ENCODE measurements around the gene ZNF763. TPM values are rescaled to one million over a fixed set of nuclear protein-coding genes. Genes with fewer than 3 reads are reported as not detected.

Gene ZNF763
- total RNA-seq, 3 donors from 2014 or later (not counting 1 experiment from before 2014, with no cell fraction given), result 4.8 to 7.7 (median 5.8) TPM

- intact Hi-C loops (cut with micrococcal nuclease), result no loop called here
- no peak overlapping the region for H3K27ac Mint-ChIP-seq
- H3K36me3 ChIP-seq (ENCODE audit: control insufficient read depth, insufficient read depth, low read length), result peaks cover 15% of the 10 kb centered on the region
- peaks cover 5% of the 10 kb centered on the region for H3K4me1 ChIP-seq (ENCODE audit: control insufficient read depth, insufficient read depth, low read length)
- no peak for ATAC-seq
- WGBS (ENCODE audit: insufficient coverage), result 94% methylated on average over 4 of the region's 4 CpGs
- peaks cover 2 to 4% of the 10 kb centered on the region in 2 donors for H3K4me1 Mint-ChIP-seq
- no peaks in the 10 kb centered on the region for H3K27me3 Mint-ChIP-seq (ENCODE audit: low read depth in 2 of 2)
- no peak overlapping the region for H3K4me3 ChIP-seq (ENCODE audit: low read length)
- H3K9me3 ChIP-seq (ENCODE audit: control insufficient read depth, insufficient read depth, low read length), result peaks cover 40% of the 10 kb centered on the region
- H3K27me3 ChIP-seq (ENCODE audit: control insufficient read depth, insufficient read depth, low read length), result no peaks in the 10 kb centered on the region
- no peak overlapping the region for H3K4me3 Mint-ChIP-seq
- TF ChIP-seq CTCF (IDR thresholded peaks at IDR 0.05), result no peak
- no peak overlapping the region for H3K27ac ChIP-seq (ENCODE audit: low read length)
- no peak for DNase-seq
- H3K9me3 Mint-ChIP-seq, result peaks cover 3 to 4% of the 10 kb centered on the region in 2 donors
- H3K36me3 Mint-ChIP-seq, result peaks cover 25% of the 10 kb centered on the region
These were observed 17.7 kb downstream of the ZNF763 start for GRCh38 chr19:11982526-11982925.

GRCh38 chr19:11984986-11985385 lies 20.1 kb downstream of the ZNF763 start:
- TF ChIP-seq CTCF (IDR thresholded peaks at IDR 0.05), result no peak
- H3K9me3 ChIP-seq (ENCODE audit: control insufficient read depth, insufficient read depth, low read length), result peaks cover 23% of the 10 kb centered on the region
- Mint-ChIP-seq H3K27ac (no peak overlapping the region), H3K9me3 (peaks cover 2 to 3% of the 10 kb centered on the region in 2 donors), H3K27me3 (ENCODE audit: low read depth in 2 of 2) (no peaks in the 10 kb centered on the region), H3K4me3 (no peak overlapping the region), H3K4me1 (peaks cover 16 to 18% of the 10 kb centered on the region in 2 donors), H3K36me3 (peaks cover under 1% of the 10 kb centered on the region)
- H3K27me3 ChIP-seq (ENCODE audit: control insufficient read depth, insufficient read depth, low read length), result no peaks in the 10 kb centered on the region
- H3K36me3 ChIP-seq (ENCODE audit: control insufficient read depth, insufficient read depth, low read length), result no peaks in the 10 kb centered on the region
- 39% methylated on average over 5 of the region's 5 CpGs for WGBS (ENCODE audit: insufficient coverage)
- peak in 1 of 2 donors; percentile 33 for DNase-seq
- intact Hi-C loops (cut with micrococcal nuclease), result no loop called here
- no peak for ATAC-seq
- H3K4me3 ChIP-seq (ENCODE audit: low read length), result no peak overlapping the region
- H3K4me1 ChIP-seq (ENCODE audit: control insufficient read depth, insufficient read depth, low read length), result peaks cover 19% of the 10 kb centered on the region
- H3K27ac ChIP-seq (ENCODE audit: low read length), result no peak overlapping the region

GRCh38 chr19:11986754-11987153 lies 21.9 kb downstream of the ZNF763 start:
- DNase-seq, result no peak
- H3K9me3 Mint-ChIP-seq, result no peaks in the 10 kb centered on the region
- WGBS (ENCODE audit: insufficient coverage), result 95% methylated on average over 17 of the region's 17 CpGs

More at GRCh38 chr19:11986754-11987153, 21.9 kb downstream of the ZNF763 start:
- no peak for TF ChIP-seq CTCF (IDR thresholded peaks at IDR 0.05)
- Histone ChIP-seq H3K4me3 (ENCODE audit: low read length) (no peak overlapping the region), H3K36me3 (ENCODE audit: control insufficient read depth, insufficient read depth, low read length) (no peaks in the 10 kb centered on the region), H3K27ac (ENCODE audit: low read length) (no peak overlapping the region), H3K4me1 (ENCODE audit: control insufficient read depth, insufficient read depth, low read length) (peaks cover 23% of the 10 kb centered on the region), H3K27me3 (ENCODE audit: control insufficient read depth, insufficient read depth, low read length) (no peaks in the 10 kb centered on the region), H3K9me3 (ENCODE audit: control insufficient read depth, insufficient read depth, low read length) (peaks cover 6% of the 10 kb centered on the region)
- Mint-ChIP-seq H3K27ac (no peak overlapping the region), H3K27me3 (ENCODE audit: low read depth in 2 of 2) (no peaks in the 10 kb centered on the region), H3K36me3 (no peaks in the 10 kb centered on the region), H3K4me3 (peak overlapping the region; percentile 97), H3K4me1 (peaks cover 26 to 31% of the 10 kb centered on the region in 2 donors)
- intact Hi-C loops (cut with micrococcal nuclease), result no loop called here
- ATAC-seq, result no peak

Data from natural killer cell (primary cell).